Measurements from ENCODE around the gene TMEM126A.
"Not testable (repeated sequence)": the region's sequence is repeated elsewhere in the genome, so short reads cannot be mapped to it uniquely, and the experiment has no call there.

Gene TMEM126A

GRCh38 chr11:85647604-85648299 is at the start of gene TMEM126A:
TMEM126A (plus strand) TSS chr11:85647967; CDS start chr11:85650256, 2,289 bp downstream.
- peak; percentile 90 for DNase-seq

GRCh38 chr11:85599083-85599482 is 48.7 kb upstream of the TMEM126A start:
- DNase-seq: no peak

GRCh38 chr11:85602526-85603213 is 45.1 kb upstream of the TMEM126A start:
- no peak for DNase-seq

GRCh38 chr11:85603220-85603619 is 44.5 kb upstream of the TMEM126A start:
- no peak for DNase-seq

GRCh38 chr11:85606237-85606636 is 41.5 kb upstream of the TMEM126A start:
- not testable (repeated sequence) for DNase-seq

- DNase-seq: not testable (repeated sequence)
Measured at GRCh38 chr11:85608621-85609020, 39.1 kb upstream of the TMEM126A start.

GRCh38 chr11:85609286-85609685 is 38.5 kb upstream of the TMEM126A start:
- DNase-seq: not testable (repeated sequence)

- DNase-seq: not testable (repeated sequence)
Measured at GRCh38 chr11:85611643-85612042, 36.1 kb upstream of the TMEM126A start.

- DNase-seq: no peak
Measured at GRCh38 chr11:85619499-85619898, 28.3 kb upstream of the TMEM126A start.

GRCh38 chr11:85620256-85620655 is 27.5 kb upstream of the TMEM126A start:
- DNase-seq: no peak

GRCh38 chr11:85626496-85626895 is 21.3 kb upstream of the TMEM126A start:
- no peak for DNase-seq

GRCh38 chr11:85627332-85627997 is 20.3 kb upstream of the TMEM126A start, which contains the start of gene DLG2:
DLG2 (minus strand) TSS chr11:85627344.
- DNase-seq: no peak

GRCh38 chr11:85627998-85628770 is 19.6 kb upstream of the TMEM126A start, which contains the start of gene TMEM126B:
TMEM126B (plus strand) TSS chr11:85628593; CDS start chr11:85628608, 15 bp downstream.
- DNase-seq: peak; percentile 96

- no peak for DNase-seq
Measured at GRCh38 chr11:85628771-85629341, 18.9 kb upstream of the TMEM126A start.

GRCh38 chr11:85634747-85635146 is 13.0 kb upstream of the TMEM126A start:
- DNase-seq: no peak

- DNase-seq: no peak
Measured at GRCh38 chr11:85643191-85643614, 4.6 kb upstream of the TMEM126A start.

GRCh38 chr11:85647078-85647477 is 689 bp upstream of the TMEM126A start:
- DNase-seq: no peak

GRCh38 chr11:85651118-85651517 is 3.4 kb downstream of the TMEM126A start:
- DNase-seq: no peak

GRCh38 chr11:85652786-85653447 is 5.2 kb downstream of the TMEM126A start:
- no peak for DNase-seq

GRCh38 chr11:85654343-85654742 is 6.6 kb downstream of the TMEM126A start:
- not testable (repeated sequence) for DNase-seq

- DNase-seq: no peak
Measured at GRCh38 chr11:85656777-85657176, 9.0 kb downstream of the TMEM126A start.

- no peak for DNase-seq
Measured at GRCh38 chr11:85658180-85658579, 10.4 kb downstream of the TMEM126A start.

Measured in activated CD4-positive, CD25-positive, alpha-beta regulatory T cell treated with anti-CD3 and anti-CD28 coated beads, Interleukin-2, amount 50 U/mL, for 72 hours (primary cell).